ENCODE results near the gene MED8.
A peak's percentile ranks its signal among the peaks of the same experiment; 100 is the strongest.

Gene MED8, protein sequence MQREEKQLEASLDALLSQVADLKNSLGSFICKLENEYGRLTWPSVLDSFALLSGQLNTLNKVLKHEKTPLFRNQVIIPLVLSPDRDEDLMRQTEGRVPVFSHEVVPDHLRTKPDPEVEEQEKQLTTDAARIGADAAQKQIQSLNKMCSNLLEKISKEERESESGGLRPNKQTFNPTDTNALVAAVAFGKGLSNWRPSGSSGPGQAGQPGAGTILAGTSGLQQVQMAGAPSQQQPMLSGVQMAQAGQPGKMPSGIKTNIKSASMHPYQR

DNA sequence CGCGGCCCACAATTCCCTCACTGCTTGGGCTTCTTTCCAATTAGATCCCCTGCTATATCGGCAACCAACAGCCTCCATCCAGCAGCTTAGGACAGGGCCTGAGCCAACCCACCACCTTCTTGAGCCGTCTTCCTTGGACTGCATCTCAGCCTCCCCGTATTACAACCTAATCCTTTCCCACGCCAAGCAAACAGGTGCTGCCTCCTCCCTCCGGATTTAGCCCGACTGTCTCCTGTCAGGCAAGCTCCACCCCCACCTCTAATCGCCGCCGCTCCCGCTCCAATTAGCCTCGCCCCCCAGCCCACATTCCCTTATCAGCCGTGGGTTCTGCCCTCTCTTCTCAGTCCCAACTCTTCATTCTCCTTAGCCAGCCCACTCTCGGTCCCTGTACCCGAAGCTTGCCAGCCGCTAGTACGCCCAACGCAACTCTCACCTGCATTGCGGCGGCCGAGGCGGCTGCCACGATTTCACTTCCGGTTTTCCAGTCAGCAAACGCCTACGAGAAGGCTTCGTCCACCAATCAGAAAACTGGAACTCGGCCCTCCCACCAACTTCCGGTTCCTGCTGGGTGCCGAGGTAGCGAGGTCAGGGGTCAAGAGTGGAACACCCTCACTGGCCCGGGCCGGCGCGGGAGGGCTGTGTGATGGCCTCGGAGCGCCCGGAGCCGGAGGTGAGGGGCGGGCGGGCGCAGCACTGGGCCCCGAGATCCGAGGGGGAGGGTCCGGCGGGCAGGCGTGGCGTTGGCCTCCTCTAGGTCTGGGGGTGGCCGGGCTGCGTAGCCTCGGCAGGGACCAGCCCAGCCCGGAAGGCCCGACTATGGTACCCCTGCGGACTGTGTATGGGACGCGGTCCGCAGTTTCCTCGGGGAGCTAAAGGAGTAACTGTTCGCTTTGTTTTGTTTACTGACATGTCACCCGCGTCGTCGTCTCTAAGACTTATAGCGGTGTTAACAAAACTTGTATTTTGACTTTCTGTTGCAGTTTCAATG lies at the start of gene MED8, which contains the start of gene SZT2:
Gene MED8 (minus strand): TSS at position 475 of the 988 bp plus-strand sequence. CDS start 36 bp downstream, at position 439.
Gene SZT2 (plus strand): TSS at position 574 of the 988 bp plus-strand sequence. CDS start 70 bp downstream, at position 644.
- peak; percentile 83 to 88 for DNase-seq (ENCODE audit: low read depth in 2 of 2)

DNA sequence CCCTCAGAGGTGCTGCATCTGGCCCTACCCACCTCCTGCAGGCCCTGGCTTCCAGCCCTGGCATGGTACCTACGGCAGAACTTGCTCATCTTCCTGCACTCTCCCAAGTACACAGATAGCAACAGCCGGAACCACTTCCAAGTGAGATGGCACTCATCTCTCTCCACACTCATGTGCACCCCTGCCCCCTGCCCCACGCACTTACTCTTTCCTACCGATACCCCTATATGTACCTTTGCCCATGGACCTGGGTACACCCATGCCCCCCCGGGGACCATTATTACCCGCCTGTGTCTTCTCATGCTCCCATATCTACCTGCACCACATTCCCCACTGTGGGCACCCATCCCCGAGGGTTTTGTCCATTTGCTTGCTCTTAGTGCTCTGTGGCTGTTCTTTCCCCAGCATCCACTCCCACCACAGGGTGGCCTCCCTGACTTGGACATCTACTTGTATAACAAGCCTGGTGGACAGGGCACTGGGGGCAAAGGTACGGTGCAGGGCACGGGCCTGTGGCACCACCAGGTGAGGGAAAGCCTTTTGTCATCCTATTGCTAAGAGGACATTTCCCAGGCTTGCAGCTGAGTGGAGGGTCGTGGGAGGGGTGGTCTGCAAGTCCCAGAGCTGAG lies 49.5 kb upstream of the MED8 start:
- no peak for DNase-seq (ENCODE audit: low read depth in 2 of 2)

DNA sequence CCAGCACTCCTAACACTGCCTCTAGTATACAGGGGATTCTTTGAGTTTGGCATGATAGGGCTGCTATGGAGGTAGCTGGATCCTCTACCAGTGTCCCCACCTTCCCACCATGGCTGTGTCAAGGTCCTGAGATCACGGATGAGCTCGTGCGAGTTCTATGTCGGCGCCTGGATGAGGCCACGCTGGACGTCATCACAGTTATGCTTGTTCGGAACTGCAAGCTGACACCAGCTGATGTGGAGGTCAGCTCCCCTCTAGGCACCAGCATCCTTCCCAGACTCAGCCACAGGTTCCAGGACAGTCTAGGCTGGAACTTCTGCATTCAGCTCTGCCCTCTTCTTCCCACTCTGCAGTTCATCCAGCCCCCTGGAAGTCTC lies 49.0 kb upstream of the MED8 start:
- DNase-seq (ENCODE audit: low read depth in 2 of 2) = no peak

DNA sequence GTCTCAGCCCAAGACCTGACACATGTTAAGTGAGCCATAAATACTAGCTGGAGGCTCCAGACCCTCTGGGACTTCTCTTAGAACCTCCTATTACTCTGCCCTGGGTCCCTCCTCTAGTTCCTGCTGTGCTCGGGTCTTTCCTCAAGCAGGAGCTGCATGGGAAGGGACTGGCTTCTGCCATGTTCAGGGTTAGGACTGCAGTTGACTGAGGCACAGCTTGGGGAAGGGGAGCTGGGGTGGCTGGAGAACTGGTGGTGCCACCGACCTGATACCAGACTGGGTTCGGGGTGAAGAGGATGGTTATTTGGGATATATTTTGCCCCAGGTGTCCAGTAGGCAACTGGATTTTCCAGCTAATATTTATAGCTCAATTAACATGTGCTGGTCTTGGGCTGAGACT lies 48.4 kb upstream of the MED8 start:
- DNase-seq (ENCODE audit: low read depth in 2 of 2) = no peak

DNA sequence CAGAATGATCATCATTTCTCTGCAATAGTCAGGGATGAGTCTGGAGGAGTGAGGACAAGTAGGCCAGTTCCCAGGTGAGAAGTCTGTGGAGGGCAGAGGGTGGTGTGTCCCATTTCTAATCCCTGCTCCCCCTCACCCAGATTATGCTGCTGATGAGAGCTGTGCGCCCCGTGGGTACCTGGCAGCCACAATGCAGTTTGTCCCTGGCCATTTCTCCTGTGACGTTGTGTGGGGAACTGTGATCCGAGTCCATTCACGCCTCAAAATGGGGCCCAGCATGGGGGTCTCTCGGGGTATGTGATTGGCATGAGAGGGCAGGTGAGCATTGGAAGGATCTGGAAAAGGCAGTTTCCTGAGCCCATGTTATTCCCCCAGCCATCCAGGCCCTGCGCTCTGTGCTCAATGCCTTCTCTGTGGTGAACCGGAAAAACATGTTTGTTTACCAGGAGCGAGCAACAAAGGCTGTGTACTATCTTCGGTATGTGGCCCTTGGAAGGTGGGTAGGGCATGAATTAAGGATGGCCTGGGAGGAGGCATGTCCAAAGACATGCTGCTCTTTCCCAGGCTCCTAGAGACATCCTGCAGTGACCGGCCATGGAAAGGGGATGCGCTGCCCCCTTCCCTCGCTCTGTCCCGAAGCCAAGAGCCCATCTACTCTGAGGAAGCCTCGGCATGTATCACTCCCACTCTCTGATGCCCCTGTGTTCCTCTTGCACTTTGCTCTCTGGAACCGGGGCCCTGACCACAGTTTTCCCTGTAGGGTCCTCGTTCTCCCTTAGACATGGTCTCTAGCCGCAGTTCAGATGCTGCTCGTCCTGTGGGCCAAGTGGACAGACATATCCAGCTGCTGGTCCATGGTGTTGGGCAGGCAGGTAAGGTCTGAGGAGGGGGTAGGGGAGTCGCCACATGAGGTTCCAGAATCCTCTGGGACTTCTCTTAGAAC lies 47.7 kb upstream of the MED8 start:
- no peak for DNase-seq (ENCODE audit: low read depth in 2 of 2)

DNA sequence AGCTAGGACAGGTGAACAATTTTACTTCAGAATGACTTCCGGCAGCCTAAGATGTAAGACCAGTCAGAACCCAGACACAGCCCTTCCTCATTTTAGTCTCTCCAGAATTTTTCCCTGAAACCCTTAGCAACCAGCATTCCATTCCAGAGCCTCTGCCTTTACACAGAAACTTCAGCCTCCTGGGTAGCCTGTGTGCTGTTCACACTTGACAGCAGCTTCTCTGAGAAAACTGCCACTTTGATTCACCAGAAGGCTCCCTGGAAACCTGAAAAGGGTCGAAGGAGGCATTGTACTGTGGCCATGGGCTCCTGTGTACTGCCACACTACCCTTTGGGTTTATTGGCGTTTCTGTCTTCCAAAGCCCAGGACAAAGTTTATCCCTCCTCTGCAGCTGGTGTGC lies 46.8 kb upstream of the MED8 start:
- no peak for DNase-seq (ENCODE audit: low read depth in 2 of 2)

DNA sequence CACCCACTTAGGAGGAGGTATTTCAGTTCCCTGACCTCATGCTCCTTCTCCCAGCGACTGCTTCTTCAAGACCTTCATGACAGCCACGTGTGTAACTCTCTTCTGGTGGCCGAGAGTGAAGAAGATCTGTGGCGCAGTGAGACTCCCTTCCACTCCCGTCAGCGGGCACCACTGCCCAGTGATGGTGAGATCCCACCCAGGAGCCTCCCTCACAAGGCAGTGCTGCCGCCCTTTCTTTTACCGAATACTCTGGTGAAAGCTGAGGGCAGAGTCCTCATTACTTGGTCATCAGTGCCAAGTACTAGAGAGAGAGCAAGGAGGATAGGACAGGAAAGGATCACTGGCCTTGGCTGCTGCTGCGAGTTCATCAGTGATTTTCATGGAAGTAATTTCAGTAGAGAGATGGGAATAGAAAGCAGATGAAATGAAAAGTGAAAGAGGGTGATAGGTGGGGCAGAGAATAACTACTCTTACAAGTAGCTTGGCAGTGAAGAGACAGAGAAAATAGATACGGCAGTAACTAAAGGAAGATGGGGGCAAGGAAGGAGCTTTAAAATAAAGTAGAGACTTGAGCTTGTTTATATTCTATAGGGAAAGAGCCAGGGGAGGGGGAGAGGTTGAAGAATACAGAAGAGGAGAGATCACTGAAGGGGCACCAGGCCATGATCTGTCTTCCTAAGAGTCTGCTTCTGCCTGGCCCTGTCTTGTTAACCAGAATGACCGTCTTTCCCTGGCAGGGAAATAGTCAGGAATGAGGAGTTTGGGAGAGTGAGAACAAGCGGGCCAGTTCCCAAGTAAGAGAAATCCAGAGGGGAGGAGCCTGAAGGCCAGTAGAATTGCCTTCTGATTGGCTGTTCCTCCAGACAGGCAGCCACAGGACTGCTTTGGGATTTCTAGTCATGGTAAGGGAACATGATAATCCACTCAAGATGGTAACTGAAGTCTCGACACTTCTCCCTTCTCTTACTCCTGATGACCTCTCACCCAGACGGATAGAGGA lies 45.8 kb upstream of the MED8 start:
- no peak for DNase-seq (ENCODE audit: low read depth in 2 of 2)

DNA sequence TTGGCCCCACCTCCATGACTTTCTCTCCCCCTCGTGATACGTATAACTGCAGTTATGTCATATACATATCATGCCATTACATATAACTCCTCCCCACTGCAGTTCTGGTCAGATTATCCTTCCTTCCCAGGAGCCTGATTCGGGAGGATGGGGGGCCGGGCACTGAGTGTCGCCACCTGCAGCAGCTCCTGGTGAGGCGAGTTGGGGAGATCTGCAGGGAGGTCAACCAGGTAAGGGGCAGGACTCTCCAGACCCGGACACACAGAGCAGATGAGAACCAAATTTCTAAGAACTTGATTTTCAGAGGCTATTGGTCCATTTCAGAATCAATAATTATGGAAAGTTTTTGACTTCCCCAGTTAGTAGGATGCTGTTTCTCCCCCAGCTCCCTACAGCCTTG lies 44.7 kb upstream of the MED8 start:
- DNase-seq (ENCODE audit: low read depth in 2 of 2) = no peak

DNA sequence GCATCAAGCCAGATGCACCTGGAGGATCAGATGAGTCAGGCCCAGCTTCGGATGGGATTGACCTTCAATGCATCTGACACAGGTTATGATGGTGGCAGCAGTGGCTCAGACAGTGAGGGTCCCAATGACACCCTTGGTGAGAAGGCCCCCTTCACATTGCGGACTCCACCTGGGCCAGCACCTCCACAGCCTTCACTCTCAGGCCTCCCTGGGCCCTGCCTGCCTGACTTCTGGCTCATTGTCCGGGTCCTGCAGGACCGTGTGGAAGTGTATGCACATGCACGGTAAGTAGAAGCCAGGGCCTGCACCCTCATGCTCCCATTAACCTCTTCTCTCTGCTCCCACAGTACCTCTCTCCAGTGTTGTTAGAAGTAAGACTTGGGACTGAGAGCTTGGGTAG lies 43.3 kb upstream of the MED8 start:
- no peak for DNase-seq (ENCODE audit: low read depth in 2 of 2)

DNA sequence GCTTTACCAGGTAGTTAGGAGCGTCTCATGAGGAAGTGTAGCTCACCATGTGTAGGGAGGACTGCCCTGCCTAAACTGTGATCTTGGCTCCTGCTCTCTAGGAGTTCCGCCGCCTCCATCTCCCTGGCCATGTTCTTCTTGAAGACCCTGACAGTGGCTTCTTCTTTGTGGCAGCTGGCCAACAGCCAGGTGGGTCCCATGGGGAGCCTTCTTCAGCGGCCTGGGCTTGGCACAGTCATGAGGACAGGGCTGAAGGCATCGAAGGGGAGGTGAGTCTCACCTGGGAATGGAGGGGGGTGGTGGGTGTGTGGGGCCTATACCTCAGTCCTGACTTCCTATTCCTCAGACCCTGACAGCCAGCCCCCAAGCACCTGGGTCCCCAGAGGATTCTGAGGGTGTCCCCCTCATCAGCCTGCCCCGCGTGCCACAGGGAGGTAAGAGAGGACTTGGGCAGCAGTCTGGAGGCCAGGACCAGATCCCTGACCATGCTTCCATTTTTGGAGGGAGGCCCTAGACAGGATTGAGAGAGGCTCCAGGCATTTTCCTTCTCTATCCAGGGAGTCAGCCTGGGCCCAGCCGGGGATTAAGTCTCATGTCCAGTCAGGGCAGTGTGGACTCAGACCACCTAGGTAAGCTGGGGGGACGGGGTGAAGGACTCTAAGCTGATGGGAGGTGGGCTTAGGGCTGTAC lies 42.7 kb upstream of the MED8 start:
- DNase-seq (ENCODE audit: low read depth in 2 of 2) = no peak

DNA sequence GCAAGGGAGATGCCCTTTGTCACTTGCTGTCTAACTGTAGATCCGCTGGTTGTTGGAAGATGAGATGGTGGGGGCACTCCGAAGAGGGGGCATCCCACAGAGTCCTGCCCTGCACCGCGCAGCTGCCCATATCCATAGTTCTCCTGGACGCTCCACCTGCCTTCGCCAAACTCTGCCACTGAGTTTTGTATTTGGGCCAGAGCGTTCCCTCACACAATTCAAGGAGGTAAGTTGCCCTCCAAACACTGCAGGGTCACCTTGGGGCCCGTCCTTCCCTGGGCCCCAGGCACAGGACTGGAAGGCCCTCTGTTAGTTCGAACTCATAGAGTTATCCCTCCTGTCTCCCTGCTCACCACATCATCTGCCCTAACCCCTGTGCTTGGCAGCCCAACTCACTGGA lies 42.1 kb upstream of the MED8 start:
- DNase-seq (ENCODE audit: low read depth in 2 of 2) = no peak

DNA sequence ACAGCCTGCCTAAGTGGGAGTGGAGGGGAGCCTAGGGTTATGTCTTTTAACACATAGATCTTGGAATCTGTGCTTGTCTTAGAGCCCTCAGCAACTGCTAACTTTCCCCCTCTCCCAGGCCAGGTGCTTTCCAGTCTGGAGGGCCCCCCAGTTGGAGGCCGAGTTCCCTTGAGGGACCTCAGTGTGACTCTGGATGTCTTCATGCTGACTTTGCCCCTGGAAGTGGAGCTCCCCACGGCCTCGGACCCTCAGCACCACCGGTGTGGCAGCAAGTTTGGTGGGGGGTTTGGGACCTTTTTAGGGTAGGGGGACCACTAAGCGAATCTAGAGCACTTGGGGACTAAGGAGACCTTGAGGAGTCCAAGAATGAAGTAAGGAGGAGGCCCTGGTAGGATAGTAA lies 41.2 kb upstream of the MED8 start:
- DNase-seq (ENCODE audit: low read depth in 2 of 2) = no peak

DNA sequence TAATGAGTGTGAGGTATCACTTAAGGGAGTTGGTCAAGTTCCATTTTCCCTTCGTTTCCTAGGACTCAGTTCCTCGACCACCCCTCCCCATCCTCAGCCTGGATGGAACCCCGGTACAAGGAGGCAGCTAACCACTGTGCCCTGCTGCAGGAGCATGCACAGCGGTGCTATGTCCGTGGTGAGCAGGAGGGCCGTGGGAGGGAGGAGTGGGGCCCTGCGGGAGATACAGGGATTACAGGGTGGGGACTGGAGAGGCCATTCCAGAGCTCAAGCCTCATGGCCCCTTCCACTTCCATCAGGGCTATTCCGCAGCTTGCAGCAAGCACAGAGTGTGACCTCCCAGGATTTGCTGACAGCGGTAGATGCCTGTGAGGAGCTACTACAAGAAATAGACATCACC lies 38.3 kb upstream of the MED8 start:
- DNase-seq (ENCODE audit: low read depth in 2 of 2) = no peak

DNA sequence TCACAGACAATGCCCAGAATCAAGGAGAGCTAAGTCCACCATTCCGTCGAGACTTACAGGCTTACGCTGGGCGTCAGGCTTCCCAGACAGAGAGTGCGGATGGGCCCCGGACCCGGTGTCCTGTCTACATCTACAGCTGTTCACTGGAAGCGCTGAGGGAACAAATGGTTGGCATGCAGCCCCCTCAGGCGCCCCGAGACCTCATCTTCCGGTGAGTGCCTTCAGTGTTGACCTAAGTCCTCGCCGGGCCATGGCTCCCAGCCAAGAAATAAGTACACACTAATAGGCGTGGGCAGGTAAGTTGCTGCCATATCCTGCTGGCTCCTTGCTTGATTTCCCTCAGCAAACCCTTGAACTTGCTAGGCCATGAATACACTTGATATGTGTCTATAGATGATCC lies 37.9 kb upstream of the MED8 start:
- no peak for DNase-seq (ENCODE audit: low read depth in 2 of 2)

DNA sequence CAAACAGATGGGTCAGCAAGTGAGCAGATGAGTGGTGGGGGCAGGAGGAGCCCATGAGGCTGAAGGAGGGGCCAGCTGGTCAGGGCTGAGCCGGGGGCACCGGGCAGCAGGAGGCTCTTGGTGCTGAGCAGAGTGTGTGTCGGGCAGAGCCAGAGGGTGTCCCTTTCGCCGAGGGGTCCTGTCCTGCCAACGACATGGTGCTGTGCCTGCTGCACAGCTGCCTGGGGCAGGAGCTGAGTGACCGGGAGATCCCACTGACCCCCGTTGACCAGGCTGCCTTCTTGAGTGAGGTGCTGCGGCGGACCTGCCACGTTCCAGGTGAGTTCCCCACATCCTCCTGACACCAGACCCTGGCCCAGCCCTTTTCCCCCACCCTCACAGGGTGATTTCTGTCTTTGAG lies 36.6 kb upstream of the MED8 start:
- no peak for DNase-seq (ENCODE audit: low read depth in 2 of 2)

DNA sequence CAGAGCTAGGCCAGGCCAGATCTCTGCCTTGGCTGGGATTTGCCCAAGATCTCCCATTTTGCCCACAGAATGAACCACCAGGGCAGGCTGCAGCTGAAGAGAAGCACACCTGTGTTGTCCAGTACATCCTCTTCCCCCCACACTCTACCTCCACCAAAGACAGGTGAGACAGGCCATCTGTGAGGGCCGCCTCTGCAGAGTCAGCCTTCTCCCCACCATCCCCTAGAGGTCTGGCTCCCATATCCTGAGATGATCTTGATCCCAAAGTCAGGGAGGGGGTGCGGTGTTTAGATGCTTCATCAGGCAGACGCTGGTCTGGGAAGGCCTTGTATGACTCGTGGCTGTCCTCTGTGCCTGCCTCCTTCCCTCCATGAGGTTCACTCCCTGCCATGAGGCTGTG lies 35.4 kb upstream of the MED8 start:
- DNase-seq (ENCODE audit: low read depth in 2 of 2) = no peak

DNA sequence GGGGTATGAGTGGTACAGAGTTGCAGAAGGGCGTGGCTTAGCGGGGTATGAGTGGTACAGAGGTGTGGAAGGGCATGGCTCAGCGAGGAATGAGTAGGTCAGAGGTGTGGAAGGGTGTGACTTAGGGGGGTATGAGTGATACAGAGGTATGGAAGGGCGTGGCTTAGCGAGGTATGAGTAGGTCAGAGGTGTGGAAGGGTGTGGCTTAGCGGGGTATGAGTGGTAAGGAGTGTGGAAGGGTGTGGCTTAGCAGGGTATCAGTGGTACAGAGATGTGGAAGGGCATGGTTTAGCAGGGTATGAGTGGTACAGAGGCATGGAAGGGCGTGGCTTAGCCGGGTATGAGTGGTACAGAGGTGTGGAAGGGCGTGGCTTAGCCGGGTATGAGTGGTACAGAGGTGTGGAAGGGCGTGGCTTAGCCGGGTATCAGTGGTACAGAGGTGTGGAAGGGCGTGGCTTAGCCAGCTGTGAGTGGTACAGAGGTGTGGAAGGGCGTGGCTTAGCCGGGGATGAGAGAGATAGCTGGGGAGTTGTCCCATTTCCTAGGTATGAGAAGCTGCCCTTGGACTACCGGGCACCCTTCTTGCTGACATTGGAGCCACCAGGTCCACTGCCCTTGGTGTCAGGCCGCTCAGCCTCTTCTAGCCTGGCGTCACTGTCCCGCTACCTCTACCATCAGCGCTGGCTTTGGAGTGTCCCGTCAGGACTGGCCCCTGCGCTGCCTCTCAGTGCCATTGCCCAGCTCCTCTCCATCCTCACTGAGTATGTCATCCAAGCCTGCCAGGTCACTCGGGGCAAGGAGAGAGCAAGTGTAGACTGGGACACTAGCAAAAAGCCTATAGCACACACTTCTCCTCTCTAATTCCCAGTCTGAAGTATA lies 34.3 kb upstream of the MED8 start:
- no peak for DNase-seq (ENCODE audit: low read depth in 2 of 2)

DNA sequence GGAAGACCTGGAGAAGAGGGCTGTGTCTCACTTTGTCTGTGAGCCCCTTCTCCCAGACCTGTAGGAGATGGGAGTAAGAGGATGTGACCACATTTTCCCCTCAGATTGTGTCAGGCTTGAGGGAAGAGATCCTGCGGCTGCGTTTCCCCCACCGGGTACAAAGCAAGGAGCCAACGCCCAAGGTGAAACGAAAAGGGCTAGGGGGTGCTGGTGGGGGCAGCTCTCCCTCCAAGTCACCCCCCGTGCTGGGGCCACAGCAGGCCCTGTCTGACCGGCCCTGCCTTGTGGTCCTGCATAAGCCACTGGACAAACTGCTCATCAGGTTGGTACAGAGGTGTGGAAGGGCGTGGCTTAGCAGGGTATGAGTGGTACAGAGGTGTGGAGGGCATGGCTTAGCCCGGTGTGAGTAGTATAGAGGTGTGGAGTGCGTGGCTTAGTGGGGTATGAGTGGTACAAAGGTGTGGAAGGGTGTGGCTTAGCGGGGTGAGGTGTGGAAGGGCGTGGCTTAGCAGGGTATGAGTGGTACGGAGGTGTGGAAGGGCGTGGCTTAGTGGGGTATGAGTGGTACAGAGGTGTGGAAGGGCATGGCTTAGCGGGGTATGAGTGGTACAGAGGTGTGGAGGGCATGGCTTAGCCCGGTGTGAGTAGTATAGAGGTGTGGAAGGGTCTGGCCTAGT lies 33.5 kb upstream of the MED8 start:
- no peak for DNase-seq (ENCODE audit: low read depth in 2 of 2)

Data from stimulated activated CD4-positive, alpha-beta T cell treated with anti-CD3 and anti-CD28 coated beads, Interleukin-1b, Interleukin-23, amount 100 ng/mL, for 4 hours (primary cell).